ENCODE data around the gene MRO. TPM values are rescaled to one million over a fixed set of nuclear protein-coding genes. Genes with fewer than 3 reads are reported as not detected.
"Not testable (repeated sequence)": the region's sequence is repeated elsewhere in the genome, so short reads cannot be mapped to it uniquely, and the experiment has no call there.

Gene MRO
- total RNA-seq, 1 experiment from 2014 or later, result 0.84 TPM

- intact Hi-C loops (cut with micrococcal nuclease), result no loop called here
- H3K4me3 ChIP-seq (replicated peaks in 1 of 2; ENCODE audit: low read depth in 1 of 2, low read length in 2 of 2), result no peak overlapping the region
- ATAC-seq, result no peak
- H3K27ac ChIP-seq (ENCODE audit: low read depth, low read length), result no peak overlapping the region
- RAD21 ChIA-PET (ENCODE audit: low non-redundant PET in 1 of 2, low total read pairs in 2 of 2, uncharacterized antibody in 2 of 2, unreplicated experiment in 2 of 2), result no interaction called here
- CTCF ChIA-PET, result no interaction called here
- H3K9ac ChIP-seq (ENCODE audit: low read length), result no peak overlapping the region
- H3K4me2 ChIP-seq (ENCODE audit: low read length), result no peak overlapping the region
- BruUV-seq (replicated peaks), result no TSS peak
- H4K20me1 ChIP-seq (ENCODE audit: insufficient read depth), result no peaks in the 10 kb centered on the region
- H3K27me3 ChIP-seq (ENCODE audit: insufficient read depth, low read length), result no peaks in the 10 kb centered on the region
- H3K9me3 ChIP-seq (ENCODE audit: control insufficient read depth in 1 of 2, insufficient read depth in 1 of 2, low read depth in 1 of 2, low read length in 2 of 2), result no peaks in the 10 kb centered on the region
- TF ChIP-seq EGR1 (IDR thresholded peaks at IDR 0.05; ENCODE audit: low read depth) (no peak), POLR2A (IDR thresholded peaks at IDR 0.05; ENCODE audit: borderline replicate concordance, extremely low read depth, insufficient read depth, insufficient read length) (no peak), RAD21 (IDR thresholded peaks at IDR 0.05; ENCODE audit: low read depth) (no peak), SIN3A (IDR thresholded peaks at IDR 0.05; ENCODE audit: low read depth) (no peak), CBX3 (IDR thresholded peaks at IDR 0.05; ENCODE audit: low read depth) (no peak)
- TF ChIP-seq, protein P1, sequence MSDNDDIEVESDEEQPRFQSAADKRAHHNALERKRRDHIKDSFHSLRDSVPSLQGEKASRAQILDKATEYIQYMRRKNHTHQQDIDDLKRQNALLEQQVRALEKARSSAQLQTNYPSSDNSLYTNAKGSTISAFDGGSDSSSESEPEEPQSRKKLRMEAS (IDR thresholded peaks at IDR 0.05), result no peak
- no peaks in the 10 kb centered on the region for H3K79me2 ChIP-seq (ENCODE audit: insufficient read depth, low read length)
- no peaks in the 10 kb centered on the region for H3K9me2 ChIP-seq (ENCODE audit: insufficient read depth)
- POLR2A ChIA-PET, result no interaction called here
- no peaks in the 10 kb centered on the region for H3K36me3 ChIP-seq (ENCODE audit: control insufficient read depth in 1 of 2, insufficient read depth in 2 of 2, low read length in 2 of 2)
- DNase-seq (ENCODE audit: low read depth, low spot score), result no peak
- peaks cover 6 to 15% of the 10 kb centered on the region in 2 experiments; a peak in 3 of 4 replicates for H3K4me1 ChIP-seq (ENCODE audit: control insufficient read depth in 1 of 2, insufficient read depth in 2 of 2, low read length in 2 of 2)
- no peak overlapping the region for H2AFZ ChIP-seq (ENCODE audit: low read depth, low read length, poor library complexity, severe bottlenecking)
Observed at GRCh38 chr18:50859793-50860555, 40.2 kb upstream of the MRO start.

DNA sequence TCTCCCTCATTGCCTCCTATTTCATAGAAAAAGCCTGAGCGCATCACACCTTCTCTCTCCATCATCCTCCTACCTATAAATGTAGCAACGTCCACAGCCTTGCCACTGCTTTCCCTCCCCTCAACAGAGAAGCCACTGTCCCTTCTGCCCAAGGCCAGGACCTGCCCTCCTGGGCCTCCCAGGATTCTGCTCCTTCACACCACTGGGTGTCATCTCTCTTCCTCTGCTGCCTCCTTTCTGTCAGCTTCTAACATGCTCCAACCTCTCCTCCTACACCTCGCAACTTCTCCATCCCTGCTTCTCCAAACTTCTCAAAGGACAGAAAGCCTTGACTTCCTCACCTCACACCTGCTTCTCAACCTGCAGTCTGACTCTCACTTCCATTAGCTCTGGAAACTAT lies 37.9 kb upstream of the MRO start:
- Histone ChIP-seq H3K36me3 (ENCODE audit: control insufficient read depth in 1 of 2, insufficient read depth in 2 of 2, low read length in 2 of 2) (no peaks in the 10 kb centered on the region), H3K4me2 (ENCODE audit: low read length) (no peak overlapping the region; the same call in 1 of the 2 replicates), H2AFZ (ENCODE audit: low read depth, low read length, poor library complexity, severe bottlenecking) (no peak overlapping the region), H3K27ac (ENCODE audit: low read depth, low read length) (no peak overlapping the region), H3K9ac (ENCODE audit: low read length) (no peak overlapping the region), H3K79me2 (ENCODE audit: insufficient read depth, low read length) (no peaks in the 10 kb centered on the region), H3K9me2 (ENCODE audit: insufficient read depth) (no peaks in the 10 kb centered on the region), H3K4me1 (ENCODE audit: control insufficient read depth in 1 of 2, insufficient read depth in 2 of 2, low read length in 2 of 2) (peaks cover 10 to 29% of the 10 kb centered on the region in 2 experiments; a peak in 3 of 4 replicates), H3K4me3 (replicated peaks in 1 of 2; ENCODE audit: low read depth in 1 of 2, low read length in 2 of 2) (no peak overlapping the region), H3K9me3 (ENCODE audit: control insufficient read depth in 1 of 2, insufficient read depth in 1 of 2, low read depth in 1 of 2, low read length in 2 of 2) (no peaks in the 10 kb centered on the region), H3K27me3 (ENCODE audit: insufficient read depth, low read length) (no peaks in the 10 kb centered on the region), H4K20me1 (ENCODE audit: insufficient read depth) (no peaks in the 10 kb centered on the region)
- TF ChIP-seq ZFX (IDR thresholded peaks at IDR 0.05), result no peak
- peak; percentile 46 for TF ChIP-seq RAD21 (IDR thresholded peaks at IDR 0.05; ENCODE audit: low read depth)
- peak; percentile 70 for ATAC-seq
- no peak for DNase-seq (ENCODE audit: low read depth, low spot score)
- intact Hi-C loops (cut with micrococcal nuclease), result no loop called here
- ChIA-PET CTCF (no interaction called here), RAD21 (ENCODE audit: low non-redundant PET in 1 of 2, low total read pairs in 2 of 2, uncharacterized antibody in 2 of 2, unreplicated experiment in 2 of 2) (no interaction called here), POLR2A (no interaction called here)
- BruUV-seq (replicated peaks), result no TSS peak

GRCh38 chr18:50857166-50857565 lies 37.4 kb upstream of the MRO start:
- H2AFZ ChIP-seq (ENCODE audit: low read depth, low read length, poor library complexity, severe bottlenecking); H4K20me1 ChIP-seq (ENCODE audit: insufficient read depth); H3K27me3 ChIP-seq (ENCODE audit: insufficient read depth, low read length); H3K9me2 ChIP-seq (ENCODE audit: insufficient read depth); RAD21 ChIA-PET (ENCODE audit: low non-redundant PET in 1 of 2, low total read pairs in 2 of 2, uncharacterized antibody in 2 of 2, unreplicated experiment in 2 of 2); POLR2A ChIA-PET; BruUV-seq (replicated peaks); DNase-seq (ENCODE audit: low read depth, low spot score); intact Hi-C loops (cut with micrococcal nuclease); H3K9ac ChIP-seq (ENCODE audit: low read length); CTCF ChIA-PET; H3K27ac ChIP-seq (ENCODE audit: low read depth, low read length); H3K79me2 ChIP-seq (ENCODE audit: insufficient read depth, low read length); H3K9me3 ChIP-seq (ENCODE audit: control insufficient read depth in 1 of 2, insufficient read depth in 1 of 2, low read depth in 1 of 2, low read length in 2 of 2); H3K4me3 ChIP-seq (replicated peaks in 1 of 2; ENCODE audit: low read depth in 1 of 2, low read length in 2 of 2); H3K36me3 ChIP-seq (ENCODE audit: control insufficient read depth in 1 of 2, insufficient read depth in 2 of 2, low read length in 2 of 2): not testable (repeated sequence)
- Histone ChIP-seq H3K4me1 (ENCODE audit: control insufficient read depth in 1 of 2, insufficient read depth in 2 of 2, low read length in 2 of 2) (peaks cover 10 to 29% of the 10 kb centered on the region in 2 experiments; a peak in 3 of 4 replicates), H3K4me2 (ENCODE audit: low read length) (peak overlapping the region; percentile 21; the same call in 1 of the 2 replicates)
- ATAC-seq, result peak; percentile 35; the same call in 1 of the 2 replicates

Data from HCT116 (cell line).